ENCODE measurements around the gene YEATS2. TPM values are rescaled to one million over a fixed set of nuclear protein-coding genes. Genes with fewer than 3 reads are reported as not detected.

Gene YEATS2
- total RNA-seq, 2 experiments from 2014 or later, result 59.4 to 73.9 TPM

- Mint-ChIP-seq H3K4me3 (no peak overlapping the region), H3K36me3 (ENCODE audit: low read depth) (peaks cover 37% of the 10 kb centered on the region), H3K27me3 (no peaks in the 10 kb centered on the region), H3K27ac (no peak overlapping the region), H3K9me3 (ENCODE audit: low read depth) (no peaks in the 10 kb centered on the region), H3K4me1 (no peaks in the 10 kb centered on the region)
- intact Hi-C loops (cut with DNase I, micrococcal nuclease), result no loop called here
- ChIA-PET CTCF (no interaction called here), POLR2A (no interaction called here)
- ATAC-seq (no peak), DNase-seq (no peak)
Measured at GRCh38 chr3:183837894-183838293, 140.3 kb downstream of the YEATS2 start.

GRCh38 chr3:183839751-183840150 lies 142.2 kb downstream of the YEATS2 start:
- intact Hi-C loops (cut with DNase I, micrococcal nuclease), result no loop called here
- Mint-ChIP-seq H3K9me3 (ENCODE audit: low read depth) (no peaks in the 10 kb centered on the region), H3K27ac (no peak overlapping the region)

GRCh38 chr3:183844606-183845005 lies 147.0 kb downstream of the YEATS2 start:
- Mint-ChIP-seq H3K36me3 (ENCODE audit: low read depth) (peaks cover 45% of the 10 kb centered on the region), H3K4me1 (peaks cover 11% of the 10 kb centered on the region), H3K4me3 (no peak overlapping the region), H3K27me3 (no peaks in the 10 kb centered on the region), H3K27ac (peak overlapping the region; percentile 59), H3K9me3 (ENCODE audit: low read depth) (no peaks in the 10 kb centered on the region)
- CTCF ChIA-PET, result interaction anchor here (0.5 to 1.6 kb wide), 3 partner anchors 8 to 81 kb away, joined by 3 to 5 read pairs (median 3); no protein-coding TSS in a partner anchor
- DNase-seq (no peak), ATAC-seq (peak; percentile 72)
- POLR2A ChIA-PET, result interaction anchor here (0.9 kb wide), 1 partner anchor 62 kb away, joined by 3 read pairs; no protein-coding TSS in a partner anchor
- intact Hi-C loops (cut with DNase I, micrococcal nuclease), result no loop called here

More at GRCh38 chr3:183839751-183840150, 142.2 kb downstream of the YEATS2 start:
- Mint-ChIP-seq H3K27me3 (no peaks in the 10 kb centered on the region), H3K4me3 (no peak overlapping the region), H3K4me1 (peaks cover 5% of the 10 kb centered on the region), H3K36me3 (ENCODE audit: low read depth) (peaks cover 33% of the 10 kb centered on the region)
- POLR2A ChIA-PET, result interaction anchor here (0.6 kb wide), 1 partner anchor 131 kb away, joined by 3 read pairs; no protein-coding TSS in a partner anchor
- CTCF ChIA-PET, result no interaction called here
- DNase-seq (no peak), ATAC-seq (no peak)

- ChIA-PET CTCF (interaction anchor here (0.5 to 1.6 kb wide), 4 partner anchors 7 to 375 kb away, joined by 3 to 5 read pairs (median 3); no protein-coding TSS in a partner anchor), POLR2A (interaction anchor here (0.9 kb wide), 1 partner anchor 62 kb away, joined by 3 read pairs; no protein-coding TSS in a partner anchor)
- ATAC-seq (no peak), DNase-seq (no peak)
- Mint-ChIP-seq H3K4me1 (peaks cover 11% of the 10 kb centered on the region), H3K9me3 (ENCODE audit: low read depth) (no peaks in the 10 kb centered on the region), H3K27ac (peak overlapping the region; percentile 74), H3K36me3 (ENCODE audit: low read depth) (peaks cover 41% of the 10 kb centered on the region), H3K4me3 (no peak overlapping the region), H3K27me3 (no peaks in the 10 kb centered on the region)
- intact Hi-C loops (cut with DNase I, micrococcal nuclease), result no loop called here
Measured at GRCh38 chr3:183845090-183845489, 147.5 kb downstream of the YEATS2 start.

GRCh38 chr3:183845608-183846288 lies 148.2 kb downstream of the YEATS2 start:
- Mint-ChIP-seq H3K9me3 (ENCODE audit: low read depth) (no peaks in the 10 kb centered on the region), H3K27ac (peak overlapping the region; percentile 74), H3K36me3 (ENCODE audit: low read depth) (peaks cover 44% of the 10 kb centered on the region), H3K4me1 (peaks cover 15% of the 10 kb centered on the region), H3K4me3 (no peak overlapping the region), H3K27me3 (no peaks in the 10 kb centered on the region)
- no peak for ATAC-seq
- intact Hi-C loops (cut with DNase I, micrococcal nuclease), result no loop called here
- DNase-seq, result no peak
- ChIA-PET POLR2A (no interaction called here), CTCF (interaction anchor here (0.6 to 1.1 kb wide), 2 partner anchors 82 to 376 kb away, joined by 3 read pairs; no protein-coding TSS in a partner anchor)

- ATAC-seq (no peak), DNase-seq (no peak)
- CTCF ChIA-PET, result no interaction called here
- peaks cover 39% of the 10 kb centered on the region for H3K36me3 Mint-ChIP-seq (ENCODE audit: low read depth)
- no peak overlapping the region for H3K27ac Mint-ChIP-seq
- no peak overlapping the region for H3K4me3 Mint-ChIP-seq
- intact Hi-C loops (cut with DNase I, micrococcal nuclease), result no loop called here
- H3K4me1 Mint-ChIP-seq, result peaks cover 6% of the 10 kb centered on the region
- H3K27me3 Mint-ChIP-seq, result no peaks in the 10 kb centered on the region
- H3K9me3 Mint-ChIP-seq (ENCODE audit: low read depth), result no peaks in the 10 kb centered on the region
- POLR2A ChIA-PET, result no interaction called here
Measured at GRCh38 chr3:183854318-183855035, 156.9 kb downstream of the YEATS2 start.

- no peak overlapping the region for H3K4me3 Mint-ChIP-seq
- ChIA-PET CTCF (interaction anchor here (0.8 kb wide), 1 partner anchor 16 kb away, joined by 3 read pairs; no protein-coding TSS in a partner anchor), POLR2A (no interaction called here)
- peaks cover 49% of the 10 kb centered on the region for H3K36me3 Mint-ChIP-seq (ENCODE audit: low read depth)
- H3K27ac Mint-ChIP-seq, result no peak overlapping the region
- intact Hi-C loops (cut with DNase I, micrococcal nuclease), result no loop called here
- ATAC-seq (no peak), DNase-seq (no peak)
- no peaks in the 10 kb centered on the region for H3K9me3 Mint-ChIP-seq (ENCODE audit: low read depth)
- H3K27me3 Mint-ChIP-seq, result no peaks in the 10 kb centered on the region
- H3K4me1 Mint-ChIP-seq, result peaks cover 2% of the 10 kb centered on the region
Measured at GRCh38 chr3:183857863-183858262, 160.3 kb downstream of the YEATS2 start.

Other genes with a start within 250 kb of the YEATS2 start
- 10 to 100 TPM; 62.8 to 64.7 TPM for gene KLHL6, start 142.1 kb upstream of the YEATS2 start, total RNA-seq
- gene KLHL24, start 62.2 kb upstream of the YEATS2 start, total RNA-seq, result 10 to 100 TPM in 1 of 2 experiments, 1 to 10 TPM in 1; 9.6 to 15.8 TPM
- 1 to 10 TPM; 1.3 to 1.6 TPM for gene MAP6D1, start 127.8 kb downstream of the YEATS2 start, total RNA-seq
- gene PARL, start 187.1 kb downstream of the YEATS2 start, total RNA-seq, result 10 to 100 TPM; 55.9 to 91.9 TPM